ENCODE results near the gene ADORA1.

ADORA1 gene

GRCh38 chr1:203197625-203198024 lies 70.1 kb downstream of the ADORA1 start:
- TF ChIP-seq YY1 (IDR thresholded peaks at IDR 0.05; ENCODE audit: low read depth) (no peak), NFIC (IDR thresholded peaks at IDR 0.05) (no peak), RAD21 (IDR thresholded peaks at IDR 0.05; ENCODE audit: low read depth) (no peak), CEBPB (IDR thresholded peaks at IDR 0.05) (no peak), FOXM1 (IDR thresholded peaks at IDR 0.05; ENCODE audit: borderline replicate concordance, low read depth) (no peak), TEAD4 (IDR thresholded peaks at IDR 0.05) (no peak)
- TF ChIP-seq, protein P1, sequence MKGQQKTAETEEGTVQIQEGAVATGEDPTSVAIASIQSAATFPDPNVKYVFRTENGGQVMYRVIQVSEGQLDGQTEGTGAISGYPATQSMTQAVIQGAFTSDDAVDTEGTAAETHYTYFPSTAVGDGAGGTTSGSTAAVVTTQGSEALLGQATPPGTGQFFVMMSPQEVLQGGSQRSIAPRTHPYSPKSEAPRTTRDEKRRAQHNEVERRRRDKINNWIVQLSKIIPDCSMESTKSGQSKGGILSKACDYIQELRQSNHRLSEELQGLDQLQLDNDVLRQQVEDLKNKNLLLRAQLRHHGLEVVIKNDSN (IDR thresholded peaks at IDR 0.05) = no peak

DNA sequence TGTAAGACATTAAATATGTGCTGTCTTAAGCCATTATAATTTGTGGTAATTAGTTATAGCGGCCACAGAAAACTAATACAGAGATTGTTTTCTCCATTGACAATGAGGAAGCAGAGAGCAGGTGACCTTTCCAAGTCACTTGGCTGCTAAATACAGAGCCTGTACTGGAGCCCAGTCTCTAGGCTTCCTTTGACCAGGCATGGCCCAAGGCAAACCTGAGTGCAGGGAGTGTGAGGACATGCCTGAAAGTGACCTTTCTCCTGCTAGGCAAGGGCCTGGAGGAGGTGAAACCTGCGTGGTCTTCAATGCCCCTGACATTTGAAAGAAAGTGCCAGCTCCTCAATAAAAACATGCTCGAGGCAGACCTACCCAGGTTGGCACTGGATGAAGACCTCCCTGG lies 71.5 kb downstream of the ADORA1 start:
- TF ChIP-seq TEAD4 (IDR thresholded peaks at IDR 0.05) (no peak), EP300 (IDR thresholded peaks at IDR 0.05; ENCODE audit: borderline replicate concordance) (no peak), NFIC (IDR thresholded peaks at IDR 0.05) (no peak), TAF1 (IDR thresholded peaks at IDR 0.05; ENCODE audit: low read depth) (no peak), CREB1 (IDR thresholded peaks at IDR 0.05; ENCODE audit: low read depth) (no peak), YY1 (IDR thresholded peaks at IDR 0.05; ENCODE audit: low read depth) (no peak), RAD21 (IDR thresholded peaks at IDR 0.05; ENCODE audit: low read depth) (no peak), TCF12 (IDR thresholded peaks at IDR 0.05; ENCODE audit: low read depth) (no peak), FOXM1 (IDR thresholded peaks at IDR 0.05; ENCODE audit: borderline replicate concordance, low read depth) (no peak), EGR1 (IDR thresholded peaks at IDR 0.05) (no peak), CEBPB (IDR thresholded peaks at IDR 0.05) (no peak), ZBTB7A (IDR thresholded peaks at IDR 0.05; ENCODE audit: low read depth) (no peak)
- TF ChIP-seq, protein P2, sequence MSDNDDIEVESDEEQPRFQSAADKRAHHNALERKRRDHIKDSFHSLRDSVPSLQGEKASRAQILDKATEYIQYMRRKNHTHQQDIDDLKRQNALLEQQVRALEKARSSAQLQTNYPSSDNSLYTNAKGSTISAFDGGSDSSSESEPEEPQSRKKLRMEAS (IDR thresholded peaks at IDR 0.05) = no peak
- TF ChIP-seq, protein P1 (IDR thresholded peaks at IDR 0.05) = no peak
- TF ChIP-seq, protein P3, sequence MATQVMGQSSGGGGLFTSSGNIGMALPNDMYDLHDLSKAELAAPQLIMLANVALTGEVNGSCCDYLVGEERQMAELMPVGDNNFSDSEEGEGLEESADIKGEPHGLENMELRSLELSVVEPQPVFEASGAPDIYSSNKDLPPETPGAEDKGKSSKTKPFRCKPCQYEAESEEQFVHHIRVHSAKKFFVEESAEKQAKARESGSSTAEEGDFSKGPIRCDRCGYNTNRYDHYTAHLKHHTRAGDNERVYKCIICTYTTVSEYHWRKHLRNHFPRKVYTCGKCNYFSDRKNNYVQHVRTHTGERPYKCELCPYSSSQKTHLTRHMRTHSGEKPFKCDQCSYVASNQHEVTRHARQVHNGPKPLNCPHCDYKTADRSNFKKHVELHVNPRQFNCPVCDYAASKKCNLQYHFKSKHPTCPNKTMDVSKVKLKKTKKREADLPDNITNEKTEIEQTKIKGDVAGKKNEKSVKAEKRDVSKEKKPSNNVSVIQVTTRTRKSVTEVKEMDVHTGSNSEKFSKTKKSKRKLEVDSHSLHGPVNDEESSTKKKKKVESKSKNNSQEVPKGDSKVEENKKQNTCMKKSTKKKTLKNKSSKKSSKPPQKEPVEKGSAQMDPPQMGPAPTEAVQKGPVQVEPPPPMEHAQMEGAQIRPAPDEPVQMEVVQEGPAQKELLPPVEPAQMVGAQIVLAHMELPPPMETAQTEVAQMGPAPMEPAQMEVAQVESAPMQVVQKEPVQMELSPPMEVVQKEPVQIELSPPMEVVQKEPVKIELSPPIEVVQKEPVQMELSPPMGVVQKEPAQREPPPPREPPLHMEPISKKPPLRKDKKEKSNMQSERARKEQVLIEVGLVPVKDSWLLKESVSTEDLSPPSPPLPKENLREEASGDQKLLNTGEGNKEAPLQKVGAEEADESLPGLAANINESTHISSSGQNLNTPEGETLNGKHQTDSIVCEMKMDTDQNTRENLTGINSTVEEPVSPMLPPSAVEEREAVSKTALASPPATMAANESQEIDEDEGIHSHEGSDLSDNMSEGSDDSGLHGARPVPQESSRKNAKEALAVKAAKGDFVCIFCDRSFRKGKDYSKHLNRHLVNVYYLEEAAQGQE (IDR thresholded peaks at IDR 0.05; ENCODE audit: low read depth) = no peak

GRCh38 chr1:203199481-203199815 lies 71.9 kb downstream of the ADORA1 start:
- TF ChIP-seq, protein P2 (IDR thresholded peaks at IDR 0.05) = no peak
- TF ChIP-seq NFIC (IDR thresholded peaks at IDR 0.05) = no peak
- no peak for TF ChIP-seq CREB1 (IDR thresholded peaks at IDR 0.05; ENCODE audit: low read depth)
- no peak for TF ChIP-seq TAF1 (IDR thresholded peaks at IDR 0.05; ENCODE audit: low read depth)
- TF ChIP-seq FOXM1 (IDR thresholded peaks at IDR 0.05; ENCODE audit: borderline replicate concordance, low read depth) = no peak
- TF ChIP-seq, protein P3 (IDR thresholded peaks at IDR 0.05; ENCODE audit: low read depth) = no peak
- no peak for TF ChIP-seq TCF12 (IDR thresholded peaks at IDR 0.05; ENCODE audit: low read depth)
- TF ChIP-seq EP300 (IDR thresholded peaks at IDR 0.05; ENCODE audit: borderline replicate concordance) = no peak
- TF ChIP-seq ZBTB7A (IDR thresholded peaks at IDR 0.05; ENCODE audit: low read depth) = no peak

- no peak for TF ChIP-seq EGR1 (IDR thresholded peaks at IDR 0.05)
- TF ChIP-seq EP300 (IDR thresholded peaks at IDR 0.05; ENCODE audit: borderline replicate concordance) = no peak
- TF ChIP-seq YY1 (IDR thresholded peaks at IDR 0.05; ENCODE audit: low read depth) = no peak
- TF ChIP-seq, protein P1 (IDR thresholded peaks at IDR 0.05) = no peak
- TF ChIP-seq, protein P3 (IDR thresholded peaks at IDR 0.05; ENCODE audit: low read depth) = no peak
- no peak for TF ChIP-seq CEBPB (IDR thresholded peaks at IDR 0.05)
- TF ChIP-seq, protein P2 (IDR thresholded peaks at IDR 0.05) = no peak
- no peak for TF ChIP-seq FOXM1 (IDR thresholded peaks at IDR 0.05; ENCODE audit: borderline replicate concordance, low read depth)
- no peak for TF ChIP-seq NFIC (IDR thresholded peaks at IDR 0.05)
- no peak for TF ChIP-seq TCF12 (IDR thresholded peaks at IDR 0.05; ENCODE audit: low read depth)
Measured at GRCh38 chr1:203199816-203200571, 72.5 kb downstream of the ADORA1 start.

All from Ishikawa (cell line).